ENCODE data around the gene WDR83. TPM values are rescaled to one million over a fixed set of nuclear protein-coding genes. Genes with fewer than 3 reads are reported as not detected.

Gene WDR83
- total and polyA plus RNA-seq, 2 of the 8 experiments (the other 6 are each of a cell fraction or from before 2014, with no cell fraction given): 12.6 to 15.3 TPM

GRCh38 chr19:12685831-12686230, 19.2 kb downstream of the WDR83 start:
- H3K14ac ChIP-seq (ENCODE audit: insufficient read length): no peak overlapping the region
- no peak overlapping the region for H3K56ac ChIP-seq (replicated peaks; ENCODE audit: insufficient read length, low read depth, low read length)
- no peaks in the 10 kb centered on the region for H3K36me3 ChIP-seq (ENCODE audit: control insufficient read depth in 2 of 4, insufficient read depth in 4 of 4, low read length in 3 of 4)
- CTCF ChIA-PET (ENCODE audit: partially characterized antibody): interaction anchor here (0.8 to 3.2 kb wide), 7 partner anchors 9 to 75 kb away, joined by 3 to 20 read pairs (median 4); no protein-coding TSS in a partner anchor
- H3K4me2 ChIP-seq (ENCODE audit: insufficient read depth in 1 of 2, low read depth in 2 of 2, low read length in 2 of 2): no peak overlapping the region
- no peak overlapping the region for H2AK5ac ChIP-seq (ENCODE audit: low read depth, low read length)
- no peak overlapping the region for H4K5ac ChIP-seq (ENCODE audit: insufficient read length, low read depth, low read length)
- POLR2A ChIA-PET (ENCODE audit: partially characterized antibody): interaction anchor here (0.8 to 4.1 kb wide), 10 partner anchors 8 to 107 kb away, joined by 3 to 30 read pairs (median 4); partner anchors contain the start of genes FBXW9 and GET3
- H3K79me1 ChIP-seq (ENCODE audit: low read depth, low read length): no peaks in the 10 kb centered on the region
- no peak overlapping the region for H3K27ac ChIP-seq (ENCODE audit: low read depth, low read length)
- H2BK120ac ChIP-seq (replicated peaks; ENCODE audit: low read depth, low read length): no peak overlapping the region
- no peak overlapping the region for H3K18ac ChIP-seq (ENCODE audit: extremely low read depth, low read length)
- no peak overlapping the region for H3K4ac ChIP-seq (replicated peaks; ENCODE audit: insufficient read length, low read depth, low read length)
- H3K4me3 ChIP-seq (ENCODE audit: extremely low read depth in 1 of 4, insufficient read depth in 2 of 4, low read depth in 3 of 4, low read length in 4 of 4): no peak overlapping the region
- FAIRE-seq (no peak), DNase-seq (ENCODE audit: low read depth in 1 of 2, low spot score in 2 of 2) (no peak)
- peaks cover 0 to 3% (median 0%) of the 10 kb centered on the region in 4 experiments; a peak in 1 of 7 replicates for H3K4me1 ChIP-seq (replicated peaks in 1 of 4; ENCODE audit: control insufficient read depth in 3 of 4, insufficient read depth in 4 of 4, low read length in 3 of 4)
- no peaks in the 10 kb centered on the region for H3K79me2 ChIP-seq (ENCODE audit: control insufficient read depth in 1 of 2, insufficient read depth in 2 of 2, low read length in 2 of 2)
- TF ChIP-seq GTF2F1 (IDR thresholded peaks at IDR 0.05; ENCODE audit: borderline replicate concordance, low read depth, low read length) (no peak), CEBPB (IDR thresholded peaks at IDR 0.05; ENCODE audit: low read depth, low read length) (no peak), EGR1 (IDR thresholded peaks at IDR 0.05; ENCODE audit: borderline replicate concordance, low read depth, low read length) (no peak), YY1 (IDR thresholded peaks at IDR 0.05; ENCODE audit: low read depth, low read length) (no peak), JUND (IDR thresholded peaks at IDR 0.05; ENCODE audit: low read length) (no peak), USF2 (IDR thresholded peaks at IDR 0.05; ENCODE audit: low read length) (no peak), CBX5 (IDR thresholded peaks at IDR 0.05; ENCODE audit: low read depth, low read length) (no peak), KDM4A (IDR thresholded peaks at IDR 0.05; ENCODE audit: low read depth, low read length, severe bottlenecking) (no peak)
- H4K8ac ChIP-seq (ENCODE audit: extremely low read depth, insufficient read depth, low read length): no peak overlapping the region
- H3K23me2 ChIP-seq (ENCODE audit: low read depth, low read length): no peaks in the 10 kb centered on the region
- WGBS, 2 experiments (ENCODE audit: extremely low coverage in 1 of 2, insufficient coverage in 1 of 2, insufficient read length in 1 of 2, insufficient replicate concordance in 2 of 2, low coverage in 1 of 2, low lambda C conversion rate in 2 of 2, missing lambda C conversion rate in 1 of 2): 85% methylated on average over 3 of the region's 3 CpGs; no CpG with 5 or more reads in 1 of the 2 experiments
- no peaks in the 10 kb centered on the region for H3K27me3 ChIP-seq (replicated peaks in 1 of 4; ENCODE audit: control insufficient read depth in 3 of 4, extremely low read depth in 1 of 4, insufficient read depth in 3 of 4, low read length in 3 of 4)
- H2AFZ ChIP-seq (ENCODE audit: low read length): no peak overlapping the region
- H3K9me3 ChIP-seq (ENCODE audit: insufficient read depth in 2 of 2, low read depth in 1 of 2, low read length in 1 of 2): no peaks in the 10 kb centered on the region
- H2BK20ac ChIP-seq (ENCODE audit: low read length): no peak overlapping the region
- no peak overlapping the region for H3K23ac ChIP-seq (ENCODE audit: insufficient read length)
- H4K91ac ChIP-seq (replicated peaks; ENCODE audit: insufficient read length, low read length): no peak overlapping the region
- H4K20me1 ChIP-seq (replicated peaks in 1 of 2; ENCODE audit: control insufficient read depth in 1 of 2, insufficient read depth in 2 of 2, low read length in 2 of 2): peaks cover 0 to 4% of the 10 kb centered on the region in 2 experiments
- H3K9ac ChIP-seq (replicated peaks in 1 of 4; ENCODE audit: extremely low read depth in 1 of 4, low read depth in 3 of 4, low read length in 3 of 4): no peak overlapping the region
- H2BK5ac ChIP-seq (ENCODE audit: low read depth, low read length): no peak overlapping the region
- H2BK15ac ChIP-seq (ENCODE audit: low read length): no peak overlapping the region
- H2BK12ac ChIP-seq (ENCODE audit: low read depth, low read length): no peak overlapping the region

Measured in H1 (cell line).